HG02571 (cell line): ENCODE data around the gene ANKRD34C.
A peak's percentile ranks its signal among the peaks of the same experiment; 100 is the strongest.
"Not testable (repeated sequence)": the region's sequence is repeated elsewhere in the genome, so short reads cannot be mapped to it uniquely, and the experiment has no call there.

Experiments
- ATAC-seq: cut with Tn5 transposase; IDR thresholded peaks from one replicate; pipeline ENCODE4 v1.9.1; 2021; ENCODE audit warnings: mild to moderate bottlenecking, moderate library complexity; ENCODE audit not compliant: unreplicated experiment

ANKRD34C gene

DNA sequence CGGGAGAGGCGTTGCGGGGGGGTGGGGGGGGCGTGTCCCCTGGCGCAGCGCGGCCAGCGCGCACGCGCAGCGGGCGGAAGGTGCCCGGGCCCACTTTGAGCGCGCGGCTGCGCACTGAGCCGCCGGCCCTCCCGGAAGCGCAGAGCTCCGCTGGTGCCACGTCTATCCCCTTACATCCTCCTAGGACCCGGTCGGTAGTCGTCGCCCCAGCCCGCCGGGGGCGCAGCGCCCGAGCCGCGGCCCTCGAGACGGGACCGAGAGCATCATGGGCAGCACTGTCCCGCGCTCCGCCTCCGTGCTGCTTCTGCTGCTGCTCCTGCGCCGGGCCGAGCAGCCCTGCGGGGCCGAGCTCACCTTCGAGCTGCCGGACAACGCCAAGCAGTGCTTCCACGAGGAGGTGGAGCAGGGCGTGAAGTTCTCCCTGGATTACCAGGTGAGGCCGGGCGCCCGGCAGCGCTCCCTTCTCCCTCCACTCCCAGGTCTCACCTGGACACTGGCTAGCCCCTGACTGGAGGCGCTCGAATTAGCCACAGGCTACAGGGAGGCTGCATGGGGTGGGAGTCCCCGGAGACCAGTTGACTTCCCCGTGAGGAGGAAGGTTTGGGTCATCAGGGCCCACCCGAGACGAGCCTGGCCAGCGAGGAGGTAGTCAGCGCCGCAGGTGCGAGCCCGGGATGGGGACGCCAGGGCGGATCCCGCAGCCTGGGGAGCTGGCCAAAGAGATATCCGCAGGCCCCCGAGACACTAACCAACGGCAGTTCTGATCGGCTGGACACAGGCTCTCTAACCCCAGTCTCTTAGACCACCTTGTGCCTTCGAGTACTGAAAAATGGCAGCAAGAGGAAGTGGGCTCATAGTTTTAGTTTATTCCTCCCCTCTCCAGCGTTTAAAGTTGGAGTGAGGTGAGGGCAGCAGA is 28.7 kb downstream of the ANKRD34C start, which contains the start of gene TMED3:
TMED3 (plus strand) TSS at position 128 of the 916 bp plus-strand sequence; CDS start at position 266, 138 bp downstream.
- peak; percentile 90 for ATAC-seq

DNA sequence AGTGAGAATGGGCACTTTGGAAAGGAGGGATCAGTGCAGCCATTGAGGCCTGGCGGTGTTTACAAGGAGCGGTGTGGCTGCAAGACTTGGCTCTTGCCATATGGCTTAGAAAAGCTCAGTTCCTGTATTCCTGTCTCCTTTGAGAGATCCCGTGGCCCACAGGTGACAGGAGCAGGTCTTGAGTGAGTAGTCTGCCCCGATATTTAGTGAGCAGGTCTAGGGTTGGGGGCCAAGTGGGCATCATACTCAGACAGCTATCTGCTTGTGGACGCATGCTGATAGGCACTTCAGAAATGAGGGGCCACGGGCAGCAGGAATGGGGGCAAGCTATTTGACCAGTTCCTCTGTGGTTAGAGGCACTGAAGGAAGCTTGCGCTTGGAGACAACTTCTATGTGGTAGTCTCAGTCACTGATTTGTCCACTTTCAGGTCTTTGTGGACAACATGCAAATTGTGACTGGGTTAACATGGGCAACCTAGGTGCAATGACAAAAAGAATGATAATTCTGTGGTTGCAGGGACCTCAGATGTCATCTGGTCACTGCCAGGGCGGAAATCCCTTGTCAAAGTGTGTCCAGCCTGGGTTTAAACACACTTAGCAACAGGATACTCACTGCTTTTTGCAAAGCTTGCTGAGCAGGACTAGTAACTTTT is 29.5 kb downstream of the ANKRD34C start:
- no peak for ATAC-seq

DNA sequence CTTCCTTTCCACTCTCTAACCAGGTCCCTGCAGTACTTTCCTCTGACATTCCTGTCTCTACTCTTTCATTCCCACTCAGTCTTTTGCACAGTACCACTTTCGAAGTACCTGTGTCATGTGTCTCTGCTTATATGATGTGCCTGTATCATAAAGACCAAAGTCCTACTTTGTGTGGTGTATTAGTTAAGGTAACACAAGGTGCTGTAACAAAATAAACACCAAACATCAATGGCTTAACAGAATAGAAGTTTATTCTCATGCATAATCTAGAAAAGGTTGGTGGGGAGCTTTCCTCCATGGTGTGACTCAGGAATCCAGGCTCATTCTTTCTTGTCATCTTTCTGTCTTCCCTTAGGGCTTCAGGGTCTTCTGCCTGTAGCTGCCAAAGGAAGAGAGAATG is 31.7 kb downstream of the ANKRD34C start:
- no peak for ATAC-seq

DNA sequence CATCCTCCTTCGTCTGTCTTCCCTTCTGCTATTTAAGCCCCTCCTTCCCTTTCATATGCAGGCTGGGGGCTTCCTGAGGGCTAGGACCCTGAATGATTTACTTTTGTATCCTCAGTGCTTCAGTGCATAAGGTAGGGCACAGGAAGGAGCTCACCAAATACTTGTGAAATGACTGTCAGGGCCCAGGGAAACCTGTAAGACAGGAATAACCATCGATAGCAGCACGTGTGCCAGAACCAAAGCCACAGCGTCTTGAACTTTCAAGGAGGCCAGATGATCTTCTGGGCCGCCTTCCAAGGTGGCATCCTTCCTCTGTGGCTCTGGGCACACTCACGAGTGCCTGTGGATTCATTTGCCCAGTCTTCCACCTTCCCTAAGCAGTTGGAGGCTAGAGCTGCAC is 32.3 kb downstream of the ANKRD34C start:
- ATAC-seq, result no peak

DNA sequence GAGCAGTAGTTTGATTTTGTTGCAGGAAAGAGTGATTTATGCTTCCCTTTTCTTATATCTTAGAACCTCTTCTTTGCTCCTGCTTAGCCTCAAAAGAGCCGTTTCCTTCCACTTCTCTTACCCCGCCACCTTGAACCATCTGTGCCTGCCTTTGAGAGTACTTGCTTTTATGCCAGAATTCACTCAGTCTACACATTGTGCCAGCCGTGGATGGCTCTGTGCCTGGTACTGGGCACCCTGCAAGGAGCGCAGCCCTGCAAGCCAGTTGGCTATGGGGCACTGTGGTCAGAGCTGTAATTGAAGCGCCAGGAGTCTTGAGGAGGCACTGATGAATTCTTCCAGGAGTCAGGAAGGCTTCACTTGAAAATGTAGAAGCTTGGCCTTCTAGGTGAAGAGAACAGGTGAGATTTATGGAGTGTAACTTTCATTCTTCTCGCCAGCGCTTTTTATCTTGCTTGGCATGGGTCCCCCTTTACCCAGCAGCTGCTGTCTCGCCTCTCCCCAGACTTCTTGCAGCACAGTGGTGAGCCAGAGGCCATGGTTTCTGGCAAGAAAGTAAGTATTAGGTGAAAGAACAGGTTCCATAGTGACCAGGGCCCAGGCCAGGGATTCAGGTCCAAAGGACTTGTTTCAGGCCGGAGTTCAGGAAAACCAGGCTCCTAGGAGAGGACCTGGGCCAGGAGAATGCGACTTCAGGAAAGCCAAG is 33.3 kb downstream of the ANKRD34C start:
- ATAC-seq, result no peak

DNA sequence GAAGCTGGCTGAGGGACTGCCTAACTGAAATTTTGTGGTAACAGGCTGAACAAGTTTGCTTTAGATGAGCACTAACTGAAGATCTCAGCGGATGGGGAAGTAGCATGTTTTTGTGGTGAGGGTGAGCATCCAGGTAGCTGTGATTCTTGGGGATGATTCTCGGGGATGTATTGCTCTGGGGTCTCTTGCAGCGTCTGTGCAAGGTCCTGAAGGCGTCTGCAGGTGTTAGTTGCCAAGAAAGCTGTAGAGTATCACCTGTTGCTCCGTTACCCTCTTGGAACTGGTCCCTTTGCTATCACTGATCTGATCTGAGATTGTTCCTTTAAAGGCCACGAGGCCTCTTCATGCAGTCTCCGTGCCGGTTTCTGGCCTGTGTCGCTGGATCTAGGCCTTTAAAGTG is 34.3 kb downstream of the ANKRD34C start:
- ATAC-seq, result no peak

DNA sequence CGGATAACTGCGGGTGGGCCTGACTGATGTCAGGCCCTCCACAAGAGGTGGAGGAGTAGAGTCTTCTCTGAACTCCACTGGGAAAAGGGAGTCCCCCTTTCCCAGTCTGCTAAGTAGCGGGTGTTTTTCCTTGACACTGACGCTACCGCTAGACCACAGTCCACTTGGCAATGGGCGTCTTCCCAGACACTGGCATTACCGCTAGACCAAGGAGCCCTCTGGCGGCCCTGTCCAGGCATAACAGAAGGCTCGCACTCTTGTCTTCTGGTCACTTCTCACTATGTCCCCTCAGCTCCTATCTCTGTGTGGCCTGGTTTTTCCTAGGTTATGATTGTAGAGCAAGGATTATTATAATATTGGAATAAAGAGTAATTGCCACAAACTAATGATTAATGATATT is 37.5 kb downstream of the ANKRD34C start:
- ATAC-seq, result not testable (repeated sequence)

DNA sequence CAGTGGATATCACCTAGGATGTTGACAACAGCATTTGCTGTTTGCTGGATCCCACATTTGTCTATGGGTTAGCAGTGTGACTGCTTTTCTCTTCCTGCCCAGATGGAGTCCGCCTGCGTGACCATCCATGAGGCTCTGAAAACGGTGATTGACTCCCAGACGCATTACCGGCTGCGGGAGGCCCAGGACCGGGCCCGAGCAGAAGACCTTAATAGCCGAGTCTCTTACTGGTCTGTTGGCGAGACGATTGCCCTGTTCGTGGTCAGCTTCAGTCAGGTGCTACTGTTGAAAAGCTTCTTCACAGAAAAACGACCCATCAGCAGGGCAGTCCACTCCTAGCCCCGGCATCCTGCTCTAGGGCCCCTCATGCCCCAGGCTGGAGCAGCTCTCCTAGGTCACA is 39.4 kb downstream of the ANKRD34C start:
- no peak for ATAC-seq

DNA sequence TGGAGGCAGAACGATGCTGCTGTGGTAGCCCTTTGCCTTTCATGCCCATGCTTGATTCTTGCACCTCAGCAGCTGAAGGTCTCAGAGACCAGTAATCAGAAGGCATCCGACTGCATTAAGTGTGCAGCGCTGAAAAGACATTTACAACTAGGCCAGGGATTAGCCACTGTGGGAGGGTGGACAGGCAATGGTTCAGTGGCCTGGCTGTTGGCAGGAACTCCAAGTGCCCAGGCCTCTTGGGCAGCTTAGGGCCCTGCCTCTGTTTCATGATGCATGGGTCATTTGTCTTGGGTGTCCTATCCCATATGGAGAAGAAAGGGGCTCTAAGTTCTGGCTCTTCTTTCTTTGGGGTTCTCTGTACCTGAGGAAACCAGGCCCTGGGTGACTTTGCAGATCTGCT is 39.8 kb downstream of the ANKRD34C start:
- no peak for ATAC-seq

DNA sequence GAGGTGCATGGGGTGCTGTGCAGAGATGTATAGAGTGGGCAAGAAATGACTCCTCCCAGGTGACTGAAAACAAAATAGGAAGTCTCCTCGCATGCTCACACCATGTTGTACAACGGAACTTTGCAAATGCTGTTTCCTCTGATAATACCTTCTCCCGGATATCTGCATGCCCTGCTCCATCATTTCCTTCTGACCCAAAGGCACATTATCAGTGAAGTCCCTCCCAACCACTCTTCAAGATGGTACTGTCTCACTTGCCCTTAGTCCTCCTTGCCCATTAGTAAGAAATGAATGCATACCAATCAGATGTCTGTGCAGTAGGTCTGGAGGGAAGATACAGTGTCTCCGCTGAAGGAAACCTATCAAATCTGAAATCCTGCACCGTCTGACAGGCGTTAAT is 40.4 kb downstream of the ANKRD34C start:
- ATAC-seq, result no peak

DNA sequence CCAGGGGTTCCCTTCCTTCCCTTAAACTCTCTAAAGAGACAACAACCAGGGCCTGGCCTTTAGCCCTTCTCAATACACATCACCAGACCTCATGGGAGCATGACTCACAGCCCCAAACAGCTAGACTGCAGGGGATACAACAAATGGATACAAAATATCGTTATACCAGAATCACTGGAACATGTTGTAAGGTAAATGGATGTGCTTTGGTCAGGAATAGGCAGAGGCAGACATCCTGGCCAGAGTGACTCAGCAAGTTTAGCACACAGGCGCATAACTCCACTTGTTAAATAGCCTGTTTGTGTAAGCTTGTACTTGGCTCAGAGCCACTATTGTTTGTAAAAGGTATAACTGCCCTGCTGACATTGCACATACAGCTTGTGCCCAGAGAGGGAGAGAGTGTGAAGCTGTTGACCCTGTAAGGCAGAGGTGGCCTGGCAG is 46.7 kb downstream of the ANKRD34C start:
- no peak for ATAC-seq
